ENCODE data around the gene TNXB.
"Not testable (repeated sequence)": the region's sequence is repeated elsewhere in the genome, so short reads cannot be mapped to it uniquely, and the experiment has no call there.

DNA sequence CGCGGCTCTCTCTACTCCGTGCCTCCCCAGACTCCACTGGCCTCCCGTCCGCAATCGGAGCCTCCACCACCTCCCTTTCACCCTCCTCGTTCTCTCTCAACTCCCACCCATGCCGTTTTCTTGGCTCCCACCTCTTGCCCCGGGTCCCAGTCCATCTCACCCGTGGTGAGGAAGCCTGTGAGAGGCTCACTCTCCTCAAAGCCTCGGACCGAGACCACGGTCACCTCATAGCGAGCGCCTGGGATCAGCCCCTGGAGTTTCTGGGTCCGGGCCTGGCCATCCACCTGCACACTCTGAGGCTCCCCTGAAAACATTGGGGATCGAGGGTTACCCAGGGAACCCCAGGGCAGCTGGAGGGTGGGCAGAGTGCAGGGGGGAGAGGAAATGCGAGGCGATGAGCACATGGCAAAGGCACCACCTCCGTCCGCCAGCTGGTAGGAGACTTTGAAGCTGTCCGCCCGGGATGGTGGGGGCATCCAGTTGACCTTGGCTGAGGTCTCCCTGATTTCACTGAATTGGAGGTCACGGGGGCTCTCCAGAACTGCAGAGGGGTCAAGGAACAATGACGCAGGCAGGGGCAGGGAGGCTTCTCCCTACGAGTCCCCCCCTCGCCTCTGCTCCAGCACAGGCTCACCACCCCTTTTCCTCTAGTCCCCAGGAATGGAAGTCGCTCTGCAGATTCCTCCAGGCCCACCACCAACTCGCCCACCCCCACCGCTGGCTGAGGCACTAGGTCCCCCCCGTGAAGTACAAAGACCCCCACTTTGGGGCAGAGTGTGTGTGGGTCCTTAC is 65.4 kb downstream of the TNXB start:
- TF ChIP-seq, protein P1, sequence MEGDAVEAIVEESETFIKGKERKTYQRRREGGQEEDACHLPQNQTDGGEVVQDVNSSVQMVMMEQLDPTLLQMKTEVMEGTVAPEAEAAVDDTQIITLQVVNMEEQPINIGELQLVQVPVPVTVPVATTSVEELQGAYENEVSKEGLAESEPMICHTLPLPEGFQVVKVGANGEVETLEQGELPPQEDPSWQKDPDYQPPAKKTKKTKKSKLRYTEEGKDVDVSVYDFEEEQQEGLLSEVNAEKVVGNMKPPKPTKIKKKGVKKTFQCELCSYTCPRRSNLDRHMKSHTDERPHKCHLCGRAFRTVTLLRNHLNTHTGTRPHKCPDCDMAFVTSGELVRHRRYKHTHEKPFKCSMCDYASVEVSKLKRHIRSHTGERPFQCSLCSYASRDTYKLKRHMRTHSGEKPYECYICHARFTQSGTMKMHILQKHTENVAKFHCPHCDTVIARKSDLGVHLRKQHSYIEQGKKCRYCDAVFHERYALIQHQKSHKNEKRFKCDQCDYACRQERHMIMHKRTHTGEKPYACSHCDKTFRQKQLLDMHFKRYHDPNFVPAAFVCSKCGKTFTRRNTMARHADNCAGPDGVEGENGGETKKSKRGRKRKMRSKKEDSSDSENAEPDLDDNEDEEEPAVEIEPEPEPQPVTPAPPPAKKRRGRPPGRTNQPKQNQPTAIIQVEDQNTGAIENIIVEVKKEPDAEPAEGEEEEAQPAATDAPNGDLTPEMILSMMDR (IDR thresholded peaks at IDR 0.05; ENCODE audit: extremely low read depth in 1 of 2, insufficient read depth in 1 of 2, low read depth in 1 of 2, low read length in 2 of 2), result not testable (repeated sequence)
- TF ChIP-seq MYC (IDR thresholded peaks at IDR 0.05; ENCODE audit: low read depth, low read length); POLR2AphosphoS5 (IDR thresholded peaks at IDR 0.05; ENCODE audit: insufficient read depth, low read depth, low read length); POLR2A (IDR thresholded peaks at IDR 0.05; ENCODE audit: low read depth, low read length); EZH2 (IDR thresholded peaks at IDR 0.05; ENCODE audit: borderline replicate concordance, low read depth, low read length, severe bottlenecking): not testable (repeated sequence)
- TF ChIP-seq, protein P2, sequence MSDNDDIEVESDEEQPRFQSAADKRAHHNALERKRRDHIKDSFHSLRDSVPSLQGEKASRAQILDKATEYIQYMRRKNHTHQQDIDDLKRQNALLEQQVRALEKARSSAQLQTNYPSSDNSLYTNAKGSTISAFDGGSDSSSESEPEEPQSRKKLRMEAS (IDR thresholded peaks at IDR 0.05; ENCODE audit: insufficient read depth, insufficient read length), result not testable (repeated sequence)

Data from endothelial cell of umbilical vein (primary cell).